Measurements from ENCODE around the gene P4HB.
A peak's percentile ranks its signal among the peaks of the same experiment; 100 is the strongest.

The P4HB gene

DNA sequence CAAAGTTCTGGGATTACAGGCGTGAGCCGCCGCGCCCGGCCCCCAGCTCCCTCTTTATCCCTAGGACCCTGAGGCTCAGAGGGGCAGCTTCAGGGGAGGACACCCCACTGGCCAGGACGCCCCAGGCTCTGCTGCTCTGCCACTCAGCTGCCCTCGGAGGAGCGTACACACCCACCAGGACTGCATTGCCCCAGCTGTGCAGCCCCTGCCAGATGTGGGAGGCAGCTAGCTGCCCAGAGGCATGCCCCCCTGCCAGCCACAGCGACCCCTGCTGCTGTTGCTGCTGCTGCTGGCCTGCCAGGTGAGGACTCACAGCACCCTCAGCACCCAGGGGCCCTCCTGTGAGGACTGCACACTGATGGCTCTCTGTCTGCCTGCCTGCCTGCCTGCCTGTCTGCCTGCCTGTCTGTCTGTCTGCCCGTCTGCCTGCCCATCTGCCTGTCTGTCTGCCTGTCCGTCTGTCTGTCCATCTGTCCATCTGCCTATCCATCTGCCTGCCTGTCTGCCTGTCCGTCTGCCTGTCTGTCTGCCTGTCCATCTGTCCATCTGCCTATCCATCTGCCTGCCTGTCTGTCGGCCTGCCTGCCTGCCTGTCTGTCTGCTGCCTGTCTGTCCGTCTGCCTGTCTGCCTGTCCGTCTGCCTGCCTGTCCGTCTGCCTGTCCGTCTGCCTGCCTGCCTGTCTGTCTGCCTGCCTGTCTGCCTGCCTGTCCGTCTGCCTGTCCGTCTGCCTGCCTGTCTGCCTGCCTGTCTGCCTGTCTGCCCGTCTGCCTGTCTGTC lies 51.4 kb downstream of the P4HB start:
- no peak for DNase-seq

- no peak for DNase-seq
Measured at GRCh38 chr17:81807839-81808238, 52.5 kb downstream of the P4HB start.

DNA sequence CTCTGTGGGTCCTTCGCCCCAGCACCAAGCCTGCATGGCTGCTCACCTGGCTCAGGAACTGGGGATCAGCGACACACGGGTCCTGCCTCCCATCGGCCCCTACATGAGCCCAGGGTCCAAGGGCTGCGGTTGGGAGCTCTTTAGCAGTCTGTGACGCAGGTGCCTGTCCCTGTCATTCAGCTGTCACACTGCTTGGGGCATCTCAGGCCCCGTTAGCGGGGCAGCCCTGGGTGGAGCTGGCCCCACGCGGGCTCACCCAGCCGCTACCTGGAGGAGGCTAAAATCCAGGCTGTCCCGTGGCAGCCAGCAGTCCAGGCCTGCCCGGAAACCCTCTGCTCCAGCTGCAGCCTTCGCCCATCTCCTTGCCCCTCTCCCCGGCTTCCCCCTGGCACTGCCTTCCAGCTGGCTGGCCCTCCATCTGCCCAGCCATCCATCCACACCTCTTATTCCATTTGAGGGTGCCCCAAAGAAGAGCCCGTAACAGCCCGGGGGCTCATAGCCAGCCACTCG lies 53.1 kb downstream of the P4HB start:
- DNase-seq, result peak in 1 of 3 experiments; percentile 12

DNA sequence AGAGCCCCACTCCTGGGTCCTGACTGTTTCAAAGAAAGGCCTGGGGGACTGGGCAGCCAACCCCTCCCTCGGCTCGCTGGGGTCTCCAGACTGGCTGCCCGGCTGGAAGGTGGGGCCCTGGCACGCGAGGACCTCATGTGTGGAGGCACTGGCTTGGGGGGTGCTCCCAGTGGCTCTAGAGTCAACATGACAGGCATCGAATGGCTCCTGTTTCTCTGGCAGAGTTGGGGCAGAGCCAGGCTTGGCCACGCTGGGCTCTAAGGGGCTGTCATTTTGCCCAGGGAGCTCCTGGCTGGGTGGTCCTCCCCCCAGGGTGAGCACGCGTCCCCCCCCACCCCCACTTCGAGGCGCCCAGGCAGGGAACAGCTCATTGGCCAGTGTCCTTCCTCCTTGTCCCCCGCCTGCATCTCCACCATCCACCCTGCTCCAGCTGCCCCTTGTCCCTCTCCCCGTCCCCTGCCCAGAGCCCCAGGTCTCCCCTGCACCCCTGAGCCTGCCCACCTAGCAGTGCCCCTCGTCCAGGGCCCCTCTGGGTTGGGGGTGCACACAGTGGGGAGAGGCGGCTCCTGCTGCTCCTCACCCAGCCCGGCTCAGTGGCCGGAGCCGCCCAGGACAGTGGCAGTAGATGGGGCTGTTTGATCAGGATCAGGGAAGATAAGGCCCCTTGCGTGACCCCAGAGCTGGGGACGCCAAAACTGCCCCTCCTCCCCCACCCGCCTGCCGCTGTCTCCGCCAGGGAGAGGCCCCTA lies 53.7 kb downstream of the P4HB start:
- no peak for DNase-seq

GRCh38 chr17:81805707-81806460 lies 54.5 kb downstream of the P4HB start:
- DNase-seq, result no peak

DNA sequence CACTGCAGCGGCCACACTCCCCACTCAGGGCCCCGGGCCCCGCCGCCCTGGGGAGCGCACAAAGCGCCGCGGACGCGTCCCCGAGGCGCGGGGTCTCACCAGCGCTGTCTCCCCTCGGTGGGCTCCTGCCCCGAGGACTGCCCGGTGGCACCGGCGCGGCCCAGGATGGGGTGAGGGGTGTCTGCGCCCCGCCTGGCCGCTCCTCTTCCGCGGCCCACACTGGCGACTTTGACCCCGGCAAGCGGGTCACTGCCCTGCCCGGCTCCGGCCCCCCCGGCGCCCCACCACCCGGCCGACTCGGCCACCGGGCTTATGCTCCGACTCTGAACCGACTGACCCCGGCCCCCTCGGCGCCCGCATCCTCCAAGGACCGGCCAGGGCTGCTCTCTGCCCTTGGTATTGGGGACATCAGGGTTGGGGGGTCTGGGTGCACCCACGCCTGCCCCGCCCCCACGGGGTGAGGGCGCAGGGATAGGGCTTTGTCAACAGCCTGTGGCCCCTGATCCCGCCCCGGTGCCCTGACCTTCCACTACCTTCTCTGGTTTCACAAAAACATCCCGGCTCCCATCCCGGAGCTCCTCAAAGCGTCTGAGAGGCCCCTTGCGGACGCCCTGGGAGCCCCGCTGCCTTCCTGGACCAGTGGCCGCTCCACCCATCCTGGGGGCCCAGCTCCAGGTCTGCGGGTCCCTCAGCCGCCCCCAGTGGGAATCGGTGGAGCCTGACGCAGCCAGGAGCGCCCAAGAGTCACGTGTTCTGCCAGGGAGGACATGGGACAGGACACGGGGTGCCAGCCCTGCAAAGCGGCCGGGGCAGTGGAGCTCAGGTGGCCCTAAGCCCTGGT lies 55.6 kb downstream of the P4HB start:
- DNase-seq, result no peak

GRCh38 chr17:81803728-81804558 lies 56.4 kb downstream of the P4HB start, which contains the start of gene GCGR:
GCGR (plus strand) TSS chr17:81804150; CDS start chr17:81809019, 4,869 bp downstream.
- no peak for DNase-seq

DNA sequence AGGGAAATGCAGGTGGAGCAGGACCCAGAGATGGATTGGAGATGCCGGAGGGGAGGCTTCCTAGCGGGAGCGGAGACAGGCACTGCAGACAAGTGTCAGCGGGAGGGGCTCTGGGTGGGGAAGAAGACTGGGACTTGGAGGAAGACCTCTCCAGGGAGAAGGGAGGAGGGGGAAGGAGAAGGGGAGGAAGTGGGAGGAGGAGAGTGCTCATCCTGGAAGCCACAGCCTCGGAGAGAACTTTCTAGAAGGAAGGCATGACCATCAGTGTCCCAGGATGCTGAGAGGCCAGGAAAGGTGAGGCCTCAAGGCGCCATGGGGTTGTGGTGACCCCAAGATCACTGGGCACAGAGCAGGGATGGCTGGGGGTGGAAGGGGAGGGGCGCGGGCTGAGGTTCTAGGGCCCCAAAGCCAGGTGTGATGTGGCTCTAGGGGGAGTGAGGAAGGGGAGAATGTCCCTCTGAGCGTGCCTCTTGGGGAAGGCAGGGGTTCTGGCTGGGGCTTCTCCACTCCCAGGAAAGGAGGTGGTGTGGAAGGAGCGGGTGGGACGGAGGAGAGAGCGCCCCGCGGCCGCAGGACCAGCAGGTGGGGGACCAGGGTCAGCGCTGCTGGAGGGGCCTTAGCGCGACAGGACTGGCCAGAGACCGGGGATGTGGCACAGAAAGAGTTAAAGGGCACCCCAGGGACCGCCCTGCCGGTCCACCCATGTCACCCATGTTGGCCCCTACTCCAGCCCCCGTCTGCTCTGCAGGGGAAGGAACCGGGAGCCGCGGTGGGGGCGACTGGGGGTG lies 57.3 kb downstream of the P4HB start:
- no peak for DNase-seq

GRCh38 chr17:81802048-81802758 lies 58.1 kb downstream of the P4HB start:
- DNase-seq, result no peak

DNA sequence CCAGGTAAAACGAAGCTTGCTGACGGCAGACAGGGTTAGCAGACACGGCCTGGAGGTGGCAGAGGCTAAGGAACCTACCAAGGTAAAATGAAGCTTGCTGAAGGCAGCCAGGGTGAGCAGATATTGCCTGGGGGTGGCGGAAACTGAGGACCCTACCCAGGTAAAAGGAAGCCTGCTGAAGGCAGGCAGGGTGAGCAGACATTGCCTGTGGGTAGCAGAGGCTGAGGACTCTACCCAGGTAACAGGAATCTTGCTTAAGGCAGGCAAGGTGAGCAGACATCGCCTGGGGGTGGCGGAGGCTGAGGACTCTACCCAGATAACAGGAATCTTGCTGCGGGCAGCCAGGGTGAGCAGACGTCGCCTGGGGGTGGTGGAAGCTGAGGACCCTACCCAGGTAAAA lies 59.0 kb downstream of the P4HB start:
- no peak for DNase-seq

DNA sequence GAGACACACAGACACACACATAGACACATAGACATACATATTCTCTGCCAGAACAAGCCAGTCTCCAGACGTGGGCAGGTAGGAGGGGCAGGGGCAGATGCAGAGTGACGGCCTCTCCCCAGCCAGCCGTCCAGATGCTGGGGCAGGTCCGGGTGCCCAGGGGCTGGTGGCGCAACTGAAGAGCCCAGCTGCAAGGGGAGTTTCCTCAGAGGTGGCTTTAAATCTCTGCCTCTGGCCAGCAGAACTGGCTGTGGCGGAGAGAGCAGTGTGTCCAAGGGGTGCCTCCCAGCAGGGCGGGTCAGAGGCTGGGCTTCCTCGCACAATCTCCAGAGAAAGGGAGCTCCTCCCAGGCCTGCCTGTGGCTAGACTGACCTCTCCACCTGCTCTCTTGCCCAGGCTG lies 65.8 kb downstream of the P4HB start:
- peak in 1 of 3 experiments; percentile 40 for DNase-seq

DNA sequence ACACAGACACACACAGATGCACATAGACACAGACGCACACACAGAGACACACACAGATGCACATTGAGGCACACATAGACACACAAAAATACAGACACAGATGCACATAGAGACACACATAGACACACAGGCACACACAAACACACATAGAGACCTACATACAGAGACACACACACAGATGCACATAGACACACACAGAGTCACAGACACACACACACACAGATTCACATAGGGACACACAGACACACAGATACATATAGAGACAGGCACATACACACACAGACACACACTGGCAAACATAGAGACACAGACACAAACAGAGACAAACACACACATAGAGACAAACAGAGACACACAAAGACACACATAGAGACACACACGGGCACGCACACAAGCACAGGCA lies 66.3 kb downstream of the P4HB start:
- no peak for DNase-seq

Data from NCI-H1417 (cell line).